Hypothalamus (tissue), 51 donors: ENCODE results near the gene TRAPPC3L.

Experiments used
- DNase-seq, 51 donors: peaks; one replicate each; lab custom pipeline; 2025; lab: John Stamatoyannopoulos, UW

TRAPPC3L gene

DNA sequence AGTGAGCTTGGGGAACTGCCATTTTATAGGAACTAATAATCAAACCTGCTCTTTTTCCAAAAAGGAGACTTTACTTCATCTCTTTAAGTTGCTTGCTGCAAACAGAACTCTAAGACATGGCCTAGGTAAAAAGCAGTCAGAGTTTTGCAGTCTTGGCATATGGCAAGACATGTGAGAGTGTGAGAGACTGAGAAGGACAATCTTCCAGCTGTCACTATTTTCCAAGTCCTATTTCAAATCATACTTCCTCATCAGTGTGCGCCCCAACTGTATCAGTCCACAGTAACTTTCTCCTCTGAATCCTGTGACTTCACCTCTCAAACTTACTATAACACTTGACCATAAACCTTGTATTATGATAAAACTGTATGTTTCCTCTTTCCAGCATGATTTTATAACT, 74.0 kb downstream of the TRAPPC3L start:
- DNase-seq: no peak

DNA sequence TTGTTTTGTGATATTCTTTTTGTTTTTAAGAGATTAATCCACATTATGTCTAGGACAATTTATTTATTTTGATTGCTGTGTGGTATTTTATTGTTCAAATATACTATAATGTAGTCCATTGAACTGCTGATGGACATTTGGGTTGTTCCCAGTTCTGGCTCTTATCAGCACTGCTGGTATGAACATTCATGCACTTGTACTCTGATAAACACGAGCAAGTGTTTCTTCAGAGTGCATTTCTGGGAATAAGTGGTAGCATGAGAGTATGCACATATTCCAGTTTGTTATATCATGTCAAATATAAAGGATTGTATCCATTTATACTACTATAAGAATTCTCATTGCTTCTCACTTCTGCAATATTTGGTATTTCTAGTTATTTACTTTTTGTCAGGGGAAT, 77.2 kb downstream of the TRAPPC3L start:
- no peak for DNase-seq

DNA sequence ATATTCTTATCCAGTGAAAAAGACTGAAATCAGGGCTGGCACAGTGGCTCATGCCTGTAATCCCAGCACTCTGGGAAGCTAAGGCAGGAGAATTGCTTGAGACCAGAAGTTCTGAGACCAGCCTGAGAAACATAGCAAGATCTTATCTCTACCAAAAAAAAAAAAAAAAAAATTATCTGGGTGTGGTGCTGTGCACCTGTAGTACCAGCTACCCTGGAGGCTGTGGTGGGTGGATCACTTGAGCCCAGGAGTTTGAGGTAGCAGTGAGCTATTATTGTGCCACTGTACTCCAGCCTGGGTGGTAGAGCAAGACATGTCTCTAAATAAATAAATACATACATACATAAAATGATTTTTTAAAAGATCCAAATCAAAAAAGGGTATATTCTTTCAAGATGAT, 78.0 kb downstream of the TRAPPC3L start:
- no peak for DNase-seq

GRCh38 chr6:116467096-116467495, 78.4 kb downstream of the TRAPPC3L start:
- DNase-seq: no peak

GRCh38 chr6:116465246-116465645, 80.2 kb downstream of the TRAPPC3L start:
- no peak for DNase-seq

DNA sequence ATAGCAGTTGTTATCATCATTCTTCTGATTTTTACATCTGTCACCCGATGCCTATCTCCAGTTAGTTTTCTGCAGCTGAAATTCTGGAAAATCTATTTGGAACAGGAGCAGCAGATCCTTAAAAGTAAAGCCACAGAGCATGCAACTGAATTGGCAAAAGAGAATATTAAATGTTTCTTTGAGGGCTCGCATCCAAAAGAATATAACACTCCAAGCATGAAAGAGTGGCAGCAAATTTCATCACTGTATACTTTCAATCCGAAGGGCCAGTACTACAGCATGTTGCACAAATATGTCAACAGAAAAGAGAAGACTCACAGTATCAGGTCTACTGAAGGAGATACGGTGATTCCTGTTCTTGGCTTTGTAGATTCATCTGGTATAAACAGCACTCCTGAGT, 82.2 kb downstream of the TRAPPC3L start:
- no peak for DNase-seq

- peak in 19 of 51 donors; percentile 2 to 56 (median 25) for DNase-seq
Measured at GRCh38 chr6:116461932-116462885, 83.3 kb downstream of the TRAPPC3L start.

DNA sequence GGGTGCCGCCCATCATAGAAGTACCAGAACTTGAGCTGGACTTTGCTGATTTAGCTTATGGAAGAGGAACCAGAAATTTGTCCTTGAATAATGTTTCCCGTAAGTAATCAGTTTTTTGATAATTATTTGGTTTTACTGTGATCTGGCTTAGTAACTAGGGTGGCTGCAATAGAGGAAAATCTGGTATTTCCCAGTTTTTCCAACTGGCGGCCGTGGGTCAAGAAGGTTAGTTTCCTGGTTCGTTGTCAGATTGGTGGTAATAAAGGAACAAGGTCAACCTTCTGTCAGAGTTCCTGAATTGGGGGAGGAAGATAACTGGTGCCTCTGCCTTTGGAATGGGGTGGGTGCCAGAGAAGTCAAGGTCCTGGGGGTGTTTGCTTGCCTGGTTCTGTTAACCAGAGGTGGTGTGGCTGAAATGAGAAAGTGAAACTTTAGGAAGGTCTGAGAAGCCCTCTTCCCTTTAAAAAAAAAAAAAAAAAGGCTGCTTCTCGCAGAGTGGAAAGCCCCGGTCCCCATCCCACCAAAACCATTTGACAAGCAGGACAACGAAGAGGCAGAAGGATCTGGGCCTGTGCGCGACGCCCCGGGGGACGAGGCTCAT, 84.1 kb downstream of the TRAPPC3L start, which contains the start of gene CALHM6:
Gene CALHM6 (plus strand): TSS at position 45 of the 601 bp plus-strand sequence. CDS start 555 bp downstream, at position 600.
- DNase-seq: peak in 1 of 51 donors; percentile 10

DNA sequence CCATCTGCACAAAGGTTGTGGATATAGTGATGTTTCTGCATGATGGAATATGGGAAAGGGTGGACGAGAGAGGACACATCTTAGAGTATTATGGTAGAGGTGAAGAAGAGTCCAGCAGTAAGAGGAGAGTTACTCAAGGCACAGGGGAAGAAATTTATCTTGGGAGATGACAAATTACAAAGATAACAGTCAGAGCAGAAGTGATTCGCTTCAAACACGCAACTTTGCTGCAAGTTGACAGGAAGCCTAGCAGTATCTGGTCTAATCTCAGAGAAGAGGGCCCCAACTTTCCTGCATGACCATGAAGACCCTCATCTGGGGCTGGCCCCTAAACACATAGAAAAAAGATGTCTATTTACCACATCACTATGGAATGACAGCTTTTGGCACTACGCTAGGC, 85.6 kb downstream of the TRAPPC3L start:
- no peak for DNase-seq

DNA sequence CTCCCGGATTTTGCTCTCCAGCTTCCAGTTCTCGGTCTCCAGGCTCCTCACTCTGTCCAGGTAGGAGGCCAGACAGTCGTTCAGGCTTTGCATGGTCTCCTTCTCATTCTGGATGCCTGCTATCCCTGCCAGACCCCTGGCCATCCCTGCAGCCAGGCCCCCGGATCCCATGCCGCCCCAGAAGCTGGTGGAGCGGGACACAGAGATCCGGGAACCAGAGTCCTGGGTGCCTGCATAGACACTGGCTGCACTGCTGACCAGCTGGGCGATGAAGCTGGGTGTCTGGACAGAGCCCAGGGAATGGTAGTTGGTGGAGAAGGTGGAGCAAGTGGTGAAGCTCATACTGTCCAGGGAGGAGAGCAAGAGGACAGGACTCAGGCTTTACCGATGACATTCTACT, 87.2 kb downstream of the TRAPPC3L start:
- DNase-seq: no peak

GRCh38 chr6:116456927-116457326, 88.6 kb downstream of the TRAPPC3L start:
- DNase-seq: no peak

GRCh38 chr6:116456106-116456505, 89.4 kb downstream of the TRAPPC3L start:
- no peak for DNase-seq

DNA sequence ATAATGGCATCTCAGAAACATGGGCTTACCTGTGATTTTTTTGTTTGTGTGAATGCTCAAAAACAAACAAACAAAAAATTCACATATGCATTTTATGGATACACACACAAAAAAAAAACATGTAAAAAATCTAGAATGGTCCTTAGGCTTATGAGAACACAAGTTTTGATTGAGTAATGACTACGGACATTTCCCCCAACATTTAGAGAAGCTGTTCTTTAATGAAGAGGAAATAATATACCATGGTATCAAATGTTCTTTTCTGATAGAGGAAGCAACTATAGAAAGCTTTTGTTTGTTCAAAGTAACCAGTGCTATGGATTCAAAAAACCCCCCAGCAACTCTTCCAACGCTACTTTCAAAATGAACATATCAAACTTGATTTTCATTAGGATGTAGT, 93.0 kb downstream of the TRAPPC3L start:
- no peak for DNase-seq

GRCh38 chr6:116451916-116452315, 93.6 kb downstream of the TRAPPC3L start:
- DNase-seq: no peak

GRCh38 chr6:116450769-116451740, 94.4 kb downstream of the TRAPPC3L start:
- no peak for DNase-seq

DNA sequence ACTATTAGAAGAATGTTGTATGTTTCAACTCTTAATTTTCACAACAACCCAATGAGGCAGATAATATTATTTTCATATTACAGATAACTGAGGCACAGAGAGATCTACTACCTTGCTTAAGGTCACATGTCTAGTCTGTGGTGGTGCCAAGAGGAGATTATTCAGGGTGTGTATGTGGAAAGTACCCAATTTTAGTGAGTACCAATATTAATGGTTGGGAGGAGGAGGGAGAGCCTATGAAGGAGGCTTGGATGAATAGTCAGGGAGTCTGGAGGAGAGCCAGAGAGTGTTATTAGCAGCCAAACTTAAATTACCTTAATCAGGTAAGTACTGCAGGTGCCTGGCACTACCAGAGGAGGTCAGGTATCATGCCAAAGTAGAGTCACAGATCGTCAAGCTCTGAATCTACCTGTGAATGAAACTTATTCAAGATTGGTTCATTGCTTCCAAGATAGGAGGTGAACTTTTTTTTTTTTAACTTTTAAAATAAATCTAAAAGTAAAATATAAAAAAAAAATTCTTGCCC, 95.2 kb downstream of the TRAPPC3L start:
- DNase-seq: no peak

DNA sequence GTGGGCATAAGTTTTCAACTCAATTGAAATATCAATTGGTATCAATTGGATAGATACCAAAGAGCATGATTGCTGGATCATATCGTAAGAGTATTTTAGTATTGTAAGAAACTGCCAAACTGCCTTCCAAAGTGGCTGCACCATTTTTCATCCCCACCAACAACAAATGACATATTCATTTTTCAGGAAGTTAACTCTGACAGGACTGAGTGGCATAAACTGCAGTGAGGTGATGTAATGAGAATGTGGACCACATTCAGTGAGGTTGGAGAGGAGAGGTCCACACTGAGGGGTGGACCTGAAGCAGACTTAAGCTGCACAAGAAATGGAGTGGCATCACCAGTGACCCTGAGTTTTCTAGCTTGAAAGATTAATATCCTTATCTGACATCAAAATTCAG, 95.9 kb downstream of the TRAPPC3L start:
- no peak for DNase-seq

DNA sequence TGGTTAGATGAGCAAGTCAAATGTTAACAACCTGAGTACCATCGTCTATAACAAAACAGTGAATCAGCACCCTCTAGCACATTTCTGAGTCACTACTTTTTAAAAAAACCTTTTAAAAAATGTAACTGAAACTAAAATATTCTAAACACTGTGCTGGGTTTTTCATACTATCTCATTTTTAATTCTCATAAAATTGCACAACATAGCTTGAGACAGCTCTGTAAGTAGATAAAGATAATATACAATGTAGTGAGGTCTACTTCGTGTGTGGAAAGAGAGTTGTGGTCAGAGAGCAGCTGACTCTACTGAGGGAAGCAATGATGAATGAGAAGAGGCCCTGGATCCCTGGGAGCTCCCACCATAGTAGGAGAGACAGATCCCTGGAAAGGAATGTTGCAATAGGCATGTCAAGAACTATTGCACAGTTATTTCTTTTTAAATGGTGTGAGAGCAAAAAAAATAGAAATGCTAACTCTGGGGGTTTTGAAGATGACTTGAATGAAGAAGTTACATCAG, 97.9 kb downstream of the TRAPPC3L start:
- DNase-seq: no peak

DNA sequence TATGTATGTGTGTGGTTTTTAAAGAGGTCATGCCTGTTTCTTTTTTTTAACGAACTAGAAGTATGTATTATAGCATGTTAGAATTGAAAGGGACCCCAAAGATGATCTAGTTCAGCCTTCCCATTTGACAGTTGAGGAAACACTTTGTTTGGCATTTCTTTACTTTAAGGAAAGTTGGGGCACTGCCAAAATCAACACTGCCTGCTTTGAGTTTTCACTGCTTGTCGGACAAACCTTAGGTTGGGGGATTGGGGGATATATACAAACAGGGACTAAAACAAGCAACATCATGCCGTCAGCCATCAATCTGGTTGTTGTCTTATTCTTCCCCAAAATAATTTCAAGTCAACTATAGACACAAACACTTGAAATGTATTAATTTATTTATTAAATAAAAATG, 98.4 kb downstream of the TRAPPC3L start:
- DNase-seq: no peak

GRCh38 chr6:116446399-116446798, 99.1 kb downstream of the TRAPPC3L start:
- DNase-seq: no peak
